GM23248 (cell line): ENCODE data around the gene GNAL. TPM values are rescaled to one million over a fixed set of nuclear protein-coding genes. Genes with fewer than 3 reads are reported as not detected.

Source experiments
- DNase-seq: peaks from one replicate; pipeline ENCODE4 v3.0.0-alpha.2; 2015
- H2AFZ ChIP-seq: fragments of 200-600 bp; sonication (generic); 2 replicates; pipeline ENCODE4 v1.6.1; 2016; ENCODE audit warnings: antibody characterized with exemption
- H3F3A ChIP-seq: fragments of 200-600 bp; sonication (generic); 2 replicates; pipeline ENCODE4 v1.6.1; 2016; ENCODE audit warnings: mild to moderate bottlenecking, antibody characterized with exemption, mixed run types; ENCODE audit not compliant: insufficient read depth
- H3K27ac ChIP-seq: fragments of 200-600 bp; sonication (generic); 2 replicates; pipeline ENCODE4 v1.5.1; 2016; ENCODE audit warnings: mild to moderate bottlenecking
- H3K27me3 ChIP-seq: fragments of 200-600 bp; sonication (generic); replicated peaks from 2 replicates; pipeline ENCODE4 v1.6.1; 2016; ENCODE audit warnings: mild to moderate bottlenecking; ENCODE audit not compliant: insufficient read depth
- H3K36me3 ChIP-seq: fragments of 200-600 bp; sonication (generic); 2 replicates; pipeline ENCODE4 v1.6.1; 2016; ENCODE audit warnings: low read depth, mild to moderate bottlenecking
- H3K4me1 ChIP-seq: fragments of 200-600 bp; sonication (generic); 2 replicates; pipeline ENCODE4 v1.6.1; 2016; ENCODE audit warnings: mild to moderate bottlenecking; ENCODE audit not compliant: insufficient read depth
- H3K4me2 ChIP-seq: fragments of 200-600 bp; sonication (generic); one replicate; pipeline ENCODE4 v1.6.1; 2016; ENCODE audit warnings: mild to moderate bottlenecking; ENCODE audit not compliant: unreplicated experiment
- H3K4me3 ChIP-seq: fragments of 200-600 bp; sonication (generic); 2 replicates; pipeline ENCODE4 v1.5.1; 2016; ENCODE audit warnings: mild to moderate bottlenecking
- H3K79me2 ChIP-seq: fragments of 200-600 bp; sonication (generic); 2 replicates; pipeline ENCODE4 v1.6.1; 2016; ENCODE audit warnings: mild to moderate bottlenecking; ENCODE audit not compliant: insufficient read depth
- H3K9ac ChIP-seq: fragments of 200-600 bp; sonication (generic); 2 replicates; pipeline ENCODE4 v1.6.1; 2016; ENCODE audit warnings: mild to moderate bottlenecking
- H3K9me2 ChIP-seq: fragments of 200-600 bp; sonication (generic); 2 replicates; pipeline ENCODE4 v1.6.1; 2016; ENCODE audit warnings: mixed run types, mild to moderate bottlenecking, moderate library complexity; ENCODE audit not compliant: insufficient read depth
- H3K9me3 ChIP-seq: fragments of 200-600 bp; sonication (generic); one replicate; pipeline ENCODE4 v1.6.1; 2017; ENCODE audit warnings: low read depth
- H4K20me1 ChIP-seq: fragments of 200-600 bp; sonication (generic); 2 replicates; pipeline ENCODE4 v1.6.0; 2016; ENCODE audit not compliant: insufficient read depth
- EZH2 ChIP-seq: fragments of 200-600 bp; sonication (generic); IDR thresholded peaks from 2 replicates; pipeline ENCODE4 v1.6.1; 2018; ENCODE audit warnings: antibody characterized with exemption, mild to moderate bottlenecking; ENCODE audit not compliant: insufficient read depth, poor library complexity, severe bottlenecking
- EZH2phosphoT487 ChIP-seq: fragments of 200-600 bp; sonication (generic); IDR thresholded peaks from 2 replicates; pipeline ENCODE4 v1.6.1; 2018; ENCODE audit warnings: antibody characterized with exemption, moderate library complexity, mild to moderate bottlenecking, low read depth; ENCODE audit not compliant: insufficient read depth
- WGBS, 2 experiments: methylation state at CpG; one replicate each; pipeline ENCODE4 v1.1.6; 2015 to 2017; ENCODE audit warnings: low lambda C conversion rate in 2 of 2, low coverage in 1 of 2; ENCODE audit errors: missing lambda C conversion rate in 2 of 2; 5-methylcytosine and 5-hydroxymethylcytosine counted together
- in situ Hi-C: fragments of 300-500 bp; cut with MboI; formaldehyde crosslinking; loops from 2 replicates; pipeline ENCODE4 v1.15.0; 2020
- polyA plus RNA-seq: library from polyadenylated mRNA; unstranded; fragments of >200 nt; fragmentation: Nextera tagmentation; extraction: Ambion mirVana; gene quantifications from 2 replicates; pipeline ENCODE4 v1.2.1, GENCODE V29; 2016
- total RNA-seq: library from RNA; depleted of rRNA; stranded (reverse); fragments of >200 nt; shearing (Covaris generic); gene quantifications from 2 replicates; pipeline ENCODE4 v1.2.3, GENCODE V29; 2014

The GNAL gene
- total and polyA plus RNA-seq, 2 experiments from 2014 or later = 0.19 to 3.0 TPM

GRCh38 chr18:11752116-11752911 is 63.2 kb downstream of the GNAL start:
- Histone ChIP-seq H2AFZ (no peak overlapping the region), H3K27ac (no peak overlapping the region), H3K9me3 (no peaks in the 10 kb centered on the region), H3K79me2 (no peaks in the 10 kb centered on the region), H3K4me3 (peak overlapping the region; percentile 52), H3K4me2 (no peak overlapping the region), H3K4me1 (no peaks in the 10 kb centered on the region), H3K9ac (no peak overlapping the region), H3K9me2 (no peaks in the 10 kb centered on the region), H3K36me3 (no peaks in the 10 kb centered on the region), H3F3A (no peaks in the 10 kb centered on the region), H4K20me1 (no peaks in the 10 kb centered on the region), H3K27me3 (peaks cover 48% of the 10 kb centered on the region)
- 4 to 5% methylated on average over 46 to 49 of the region's 64 CpGs for WGBS, 2 experiments
- in situ Hi-C loops = no loop called here
- no peak for TF ChIP-seq EZH2
- peak; percentile 38 for DNase-seq

DNA sequence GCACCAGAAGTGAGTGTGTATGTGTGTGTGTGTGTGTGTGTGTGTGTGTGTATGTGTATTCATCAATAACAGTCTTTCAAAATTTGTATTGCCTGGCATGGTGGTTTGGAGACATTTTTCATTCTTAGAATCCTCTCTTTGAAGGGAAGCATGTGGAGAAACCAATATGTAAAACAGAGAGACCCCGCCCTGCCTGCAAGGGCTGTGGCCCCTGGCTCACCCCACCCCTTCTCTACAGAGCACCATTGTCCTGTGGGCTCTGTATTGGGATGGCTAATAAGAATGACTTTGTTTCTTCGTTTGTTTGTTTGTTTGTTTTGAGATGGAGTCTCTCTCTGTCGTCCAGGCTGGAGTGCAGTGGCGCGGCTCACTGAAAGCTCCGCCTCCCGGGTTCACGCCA is 65.9 kb downstream of the GNAL start:
- in situ Hi-C loops = no loop called here
- no peaks in the 10 kb centered on the region for H3F3A ChIP-seq
- no peak for DNase-seq
- WGBS, 2 experiments = 75 to 76% methylated on average over 8 of the region's 8 CpGs
- H3K36me3 ChIP-seq = no peaks in the 10 kb centered on the region
- no peak overlapping the region for H3K4me2 ChIP-seq
- no peak for TF ChIP-seq EZH2
- TF ChIP-seq EZH2phosphoT487 = no peak
- no peak overlapping the region for H3K9ac ChIP-seq
- H3K79me2 ChIP-seq = no peaks in the 10 kb centered on the region
- H4K20me1 ChIP-seq = no peaks in the 10 kb centered on the region
- peaks cover 40% of the 10 kb centered on the region for H3K27me3 ChIP-seq
- no peak overlapping the region for H3K27ac ChIP-seq
- H2AFZ ChIP-seq = no peak overlapping the region
- no peak overlapping the region for H3K4me3 ChIP-seq
- H3K9me3 ChIP-seq = no peaks in the 10 kb centered on the region
- no peaks in the 10 kb centered on the region for H3K9me2 ChIP-seq
- H3K4me1 ChIP-seq = no peaks in the 10 kb centered on the region

- 52 to 56% methylated on average over 5 of the region's 5 CpGs for WGBS, 2 experiments
- H3K9me3 ChIP-seq = no peaks in the 10 kb centered on the region
- TF ChIP-seq EZH2 (no peak), EZH2phosphoT487 (no peak)
Measured at GRCh38 chr18:11757084-11757590, 68.1 kb downstream of the GNAL start.

GRCh38 chr18:11759456-11759855 is 70.4 kb downstream of the GNAL start:
- H3K9me2 ChIP-seq = no peaks in the 10 kb centered on the region
- H3K27ac ChIP-seq = no peak overlapping the region
- no peak for TF ChIP-seq EZH2
- no peaks in the 10 kb centered on the region for H3K9me3 ChIP-seq
- H3K36me3 ChIP-seq = no peaks in the 10 kb centered on the region
- H3K4me1 ChIP-seq = no peaks in the 10 kb centered on the region
- H2AFZ ChIP-seq = no peak overlapping the region
- 79 to 86% methylated on average over 10 of the region's 10 CpGs for WGBS, 2 experiments
- in situ Hi-C loops = no loop called here
- peaks cover 8% of the 10 kb centered on the region; the same call in 1 of the 2 replicates for H3K27me3 ChIP-seq
- no peak overlapping the region for H3K4me2 ChIP-seq
- no peaks in the 10 kb centered on the region for H3K79me2 ChIP-seq
- no peaks in the 10 kb centered on the region for H4K20me1 ChIP-seq
- H3K9ac ChIP-seq = no peak overlapping the region
- no peaks in the 10 kb centered on the region for H3F3A ChIP-seq
- no peak overlapping the region for H3K4me3 ChIP-seq
- DNase-seq = no peak

More at GRCh38 chr18:11757084-11757590, 68.1 kb downstream of the GNAL start:
- Histone ChIP-seq H3K9ac (no peak overlapping the region), H3K79me2 (no peaks in the 10 kb centered on the region), H2AFZ (no peak overlapping the region), H3K4me3 (no peak overlapping the region), H3K27me3 (peaks cover 29% of the 10 kb centered on the region), H3K9me2 (no peaks in the 10 kb centered on the region), H4K20me1 (no peaks in the 10 kb centered on the region), H3K4me2 (no peak overlapping the region), H3K36me3 (no peaks in the 10 kb centered on the region), H3K4me1 (no peaks in the 10 kb centered on the region), H3K27ac (no peak overlapping the region), H3F3A (no peaks in the 10 kb centered on the region)
- no peak for DNase-seq
- in situ Hi-C loops = no loop called here
